ENCODE results near the gene HOXD10. TPM values are rescaled to one million over a fixed set of nuclear protein-coding genes. Genes with fewer than 3 reads are reported as not detected.

The HOXD10 gene
- total and polyA plus RNA-seq, 9 donors, result 0.38 to 8.1 (median 1.1) TPM

DNA sequence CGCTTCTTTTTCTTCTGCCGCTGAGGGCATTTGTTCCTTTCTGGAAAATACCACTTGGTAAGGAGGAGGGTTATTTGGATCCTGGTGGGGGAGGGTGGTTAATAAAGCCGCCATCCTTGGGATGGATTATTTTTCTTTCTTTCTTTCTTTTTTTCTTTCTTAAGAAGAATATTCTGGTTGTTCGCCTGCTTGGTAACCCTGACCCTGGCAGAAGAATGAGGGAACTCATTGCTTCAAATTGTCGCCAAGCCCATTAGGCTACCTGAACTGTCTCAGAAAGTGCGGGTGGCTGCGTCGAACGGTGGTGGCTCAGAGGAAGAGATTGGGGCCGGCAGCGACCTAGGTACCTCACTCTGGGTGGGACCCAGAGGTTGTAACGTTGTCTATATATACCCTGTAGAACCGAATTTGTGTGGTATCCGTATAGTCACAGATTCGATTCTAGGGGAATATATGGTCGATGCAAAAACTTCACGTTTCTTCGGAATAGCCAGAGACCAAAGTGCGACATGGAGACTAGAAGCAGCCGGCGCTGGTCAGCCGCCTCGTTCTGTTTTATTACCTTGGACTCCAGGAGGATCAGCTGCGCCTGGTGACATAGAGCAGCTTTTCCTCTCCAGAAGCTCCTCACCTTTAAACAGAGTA lies 33.5 kb downstream of the HOXD10 start:
- no peaks in the 10 kb centered on the region for H3K36me3 ChIP-seq
- H3K9me3 ChIP-seq, result no peaks in the 10 kb centered on the region
- H3K27ac ChIP-seq, result no peak overlapping the region
- intact Hi-C loops (cut with DNase I), result loop anchor here in 1 of 4 donors (10.0 kb wide), 1 partner anchor 115 kb away; the partner anchor contains the start of gene MTX2
- no peak for TF ChIP-seq EP300 (IDR thresholded peaks at IDR 0.05)
- TF ChIP-seq, protein P1, sequence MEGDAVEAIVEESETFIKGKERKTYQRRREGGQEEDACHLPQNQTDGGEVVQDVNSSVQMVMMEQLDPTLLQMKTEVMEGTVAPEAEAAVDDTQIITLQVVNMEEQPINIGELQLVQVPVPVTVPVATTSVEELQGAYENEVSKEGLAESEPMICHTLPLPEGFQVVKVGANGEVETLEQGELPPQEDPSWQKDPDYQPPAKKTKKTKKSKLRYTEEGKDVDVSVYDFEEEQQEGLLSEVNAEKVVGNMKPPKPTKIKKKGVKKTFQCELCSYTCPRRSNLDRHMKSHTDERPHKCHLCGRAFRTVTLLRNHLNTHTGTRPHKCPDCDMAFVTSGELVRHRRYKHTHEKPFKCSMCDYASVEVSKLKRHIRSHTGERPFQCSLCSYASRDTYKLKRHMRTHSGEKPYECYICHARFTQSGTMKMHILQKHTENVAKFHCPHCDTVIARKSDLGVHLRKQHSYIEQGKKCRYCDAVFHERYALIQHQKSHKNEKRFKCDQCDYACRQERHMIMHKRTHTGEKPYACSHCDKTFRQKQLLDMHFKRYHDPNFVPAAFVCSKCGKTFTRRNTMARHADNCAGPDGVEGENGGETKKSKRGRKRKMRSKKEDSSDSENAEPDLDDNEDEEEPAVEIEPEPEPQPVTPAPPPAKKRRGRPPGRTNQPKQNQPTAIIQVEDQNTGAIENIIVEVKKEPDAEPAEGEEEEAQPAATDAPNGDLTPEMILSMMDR (IDR thresholded peaks at IDR 0.05), result no peak
- no peak for TF ChIP-seq POLR2A (IDR thresholded peaks at IDR 0.05)
- H3K4me1 ChIP-seq (ENCODE audit: insufficient read depth), result peaks cover 8% of the 10 kb centered on the region
- 82 to 88% (median 85%) methylated on average over 24 of the region's 24 CpGs for WGBS, 3 donors
- no peaks in the 10 kb centered on the region for H3K27me3 ChIP-seq
- no peak overlapping the region for H3K4me3 ChIP-seq
- DNase-seq, result no peak

DNA sequence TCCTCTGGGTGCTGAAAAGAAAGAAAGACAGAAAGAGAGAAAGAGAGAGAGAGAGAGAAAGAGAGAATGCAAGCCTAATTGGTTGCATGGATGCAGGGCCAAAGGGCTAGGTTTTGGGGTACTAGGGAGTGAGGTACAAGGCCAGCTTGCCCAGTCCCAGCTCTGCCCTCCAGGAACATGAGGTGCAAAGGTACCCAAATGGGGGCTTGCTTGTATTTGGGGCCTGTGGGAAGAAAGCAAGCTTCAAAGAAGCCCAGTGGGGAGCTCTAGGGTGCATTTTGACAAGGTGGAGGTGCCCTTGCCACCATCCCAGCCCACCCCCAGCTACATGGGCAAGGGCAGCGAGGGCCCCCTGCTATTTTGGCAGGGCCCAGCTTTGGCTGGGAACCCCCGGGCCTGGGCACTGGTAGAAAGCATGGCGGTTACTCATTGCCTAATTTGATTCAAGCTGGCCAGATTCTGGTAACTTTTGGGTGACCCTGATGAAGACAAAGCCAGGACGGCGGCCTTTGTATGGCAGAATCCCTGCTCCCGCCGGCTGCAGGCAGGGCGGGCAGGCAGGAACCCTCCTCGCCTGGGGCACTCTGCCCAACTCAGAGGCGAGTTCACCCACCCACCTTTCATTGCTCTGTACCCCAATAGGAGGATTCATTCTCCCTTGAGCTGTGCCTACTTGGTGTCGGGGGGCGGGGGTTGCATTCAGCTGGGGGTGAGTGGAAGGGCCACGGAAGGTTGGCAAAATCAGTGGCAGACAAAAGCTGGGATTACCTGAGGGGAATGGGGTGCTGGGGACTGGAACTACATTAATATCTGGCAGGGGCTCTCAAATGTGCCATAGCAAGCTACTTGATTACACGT lies 34.2 kb downstream of the HOXD10 start:
- no peaks in the 10 kb centered on the region for H3K9me3 ChIP-seq
- TF ChIP-seq EP300 (IDR thresholded peaks at IDR 0.05), result no peak
- peaks cover 5% of the 10 kb centered on the region for H3K4me1 ChIP-seq (ENCODE audit: insufficient read depth)
- no peak overlapping the region for H3K27ac ChIP-seq
- no peak overlapping the region for H3K4me3 ChIP-seq
- WGBS, 3 donors, result 76 to 88% (median 81%) methylated on average over 14 of the region's 14 CpGs
- H3K27me3 ChIP-seq, result no peaks in the 10 kb centered on the region
- intact Hi-C loops (cut with DNase I), result no loop called here
- no peaks in the 10 kb centered on the region for H3K36me3 ChIP-seq
- no peak for DNase-seq

DNA sequence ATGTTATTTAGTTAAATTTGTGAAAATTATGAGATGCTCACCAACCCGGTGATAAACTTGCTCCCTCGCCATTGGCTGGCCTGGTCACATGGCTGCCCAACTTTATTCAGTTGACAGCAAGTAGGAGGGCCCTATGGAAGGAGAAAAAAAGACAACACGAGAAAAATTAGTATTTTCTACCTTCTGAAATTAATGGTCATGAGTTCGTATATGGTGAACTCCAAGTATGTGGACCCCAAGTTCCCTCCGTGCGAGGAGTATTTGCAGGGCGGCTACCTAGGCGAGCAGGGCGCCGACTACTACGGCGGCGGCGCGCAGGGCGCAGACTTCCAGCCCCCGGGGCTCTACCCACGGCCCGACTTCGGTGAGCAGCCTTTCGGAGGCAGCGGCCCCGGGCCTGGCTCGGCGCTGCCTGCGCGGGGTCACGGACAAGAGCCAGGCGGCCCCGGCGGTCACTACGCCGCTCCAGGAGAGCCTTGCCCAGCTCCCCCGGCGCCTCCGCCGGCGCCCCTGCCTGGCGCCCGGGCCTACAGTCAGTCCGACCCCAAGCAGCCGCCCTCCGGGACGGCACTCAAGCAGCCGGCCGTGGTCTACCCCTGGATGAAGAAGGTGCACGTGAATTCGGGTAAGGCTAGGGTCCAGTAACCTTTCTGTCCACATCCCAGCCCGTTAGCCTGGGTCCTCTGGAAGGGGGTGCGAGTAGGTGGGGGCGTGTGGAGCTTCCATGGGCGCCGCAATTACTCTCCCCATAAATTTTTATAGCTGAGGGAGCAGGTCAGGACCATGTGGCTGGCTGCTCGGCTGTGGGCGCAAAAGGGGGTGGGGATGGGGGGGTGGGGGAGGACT lies 35.1 kb downstream of the HOXD10 start, which contains the start of gene HOXD4:
Gene HOXD4 (plus strand): TSS at position 109 of the 846 bp plus-strand sequence. CDS start 84 bp downstream, at position 193.
- Histone ChIP-seq H3K27ac (no peak within 1 kb of the TSS), H3K27me3 (no peaks in the 10 kb centered on the region), H3K9me3 (no peaks in the 10 kb centered on the region), H3K4me1 (ENCODE audit: insufficient read depth) (peaks cover 5% of the 10 kb centered on the region), H3K4me3 (peak within 1 kb of the TSS; percentile 36), H3K36me3 (no peaks in the 10 kb centered on the region)
- whole genome bisulfite sequencing, 3 donors, result 66 to 74% (median 68%) methylated on average over 51 to 55 of the region's 55 CpGs
- TF ChIP-seq, protein P1 (IDR thresholded peaks at IDR 0.05), result no peak
- no peak for TF ChIP-seq POLR2A (IDR thresholded peaks at IDR 0.05)
- no peak for TF ChIP-seq EP300 (IDR thresholded peaks at IDR 0.05)
- intact Hi-C loops (cut with DNase I), result no loop called here
- DNase-seq, result peak in 1 of 5 donors; percentile 12

DNA sequence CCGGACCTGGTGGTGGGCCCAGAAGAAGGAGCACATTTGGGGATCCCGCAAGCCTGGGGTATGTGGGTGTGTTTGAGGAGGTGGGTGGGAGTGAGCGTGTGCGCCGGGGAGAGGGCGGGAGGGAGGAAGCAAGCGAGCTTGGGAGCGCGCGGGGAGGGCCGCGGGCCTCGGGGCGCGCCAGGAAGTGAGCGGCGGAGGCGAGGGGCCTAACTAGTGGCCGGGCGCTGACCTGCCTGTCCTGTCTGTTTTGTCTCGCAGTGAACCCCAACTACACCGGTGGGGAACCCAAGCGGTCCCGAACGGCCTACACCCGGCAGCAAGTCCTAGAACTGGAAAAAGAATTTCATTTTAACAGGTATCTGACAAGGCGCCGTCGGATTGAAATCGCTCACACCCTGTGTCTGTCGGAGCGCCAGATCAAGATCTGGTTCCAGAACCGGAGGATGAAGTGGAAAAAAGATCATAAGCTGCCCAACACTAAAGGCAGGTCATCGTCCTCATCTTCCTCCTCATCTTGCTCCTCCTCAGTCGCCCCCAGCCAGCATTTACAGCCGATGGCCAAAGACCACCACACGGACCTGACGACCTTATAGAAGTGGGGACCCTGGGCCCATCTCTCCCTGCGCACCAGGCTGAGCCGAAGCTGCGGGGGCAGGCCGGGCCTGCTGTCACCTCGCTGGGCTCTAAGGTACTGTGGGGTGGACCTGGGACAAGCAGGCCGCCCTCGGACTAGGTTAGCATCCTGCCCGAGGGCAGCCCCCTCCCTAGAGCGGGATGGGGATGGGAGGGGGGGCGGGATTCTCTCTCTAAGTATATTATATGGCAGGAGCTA lies 36.0 kb downstream of the HOXD10 start:
- intact Hi-C loops (cut with DNase I), result no loop called here
- H3K4me1 ChIP-seq (ENCODE audit: insufficient read depth), result peaks cover 5% of the 10 kb centered on the region
- no peak for DNase-seq
- 72 to 80% (median 76%) methylated on average over 48 of the region's 48 CpGs for WGBS, 3 donors
- H3K9me3 ChIP-seq, result no peaks in the 10 kb centered on the region
- TF ChIP-seq EP300 (IDR thresholded peaks at IDR 0.05) (no peak), POLR2A (IDR thresholded peaks at IDR 0.05) (no peak)
- TF ChIP-seq, protein P1 (IDR thresholded peaks at IDR 0.05), result no peak
- H3K27me3 ChIP-seq, result no peaks in the 10 kb centered on the region
- no peak overlapping the region for H3K27ac ChIP-seq
- peak overlapping the region; percentile 36 for H3K4me3 ChIP-seq
- no peaks in the 10 kb centered on the region for H3K36me3 ChIP-seq

Measured in ovary (tissue), 9 donors.